Left hindlimb (tissue), 1 donor: ENCODE results near the gene CRYM.

Source experiments
- DNase-seq: peaks from one replicate; pipeline ENCODE4 v3.0.0-alpha.2; 2018

CRYM gene

GRCh38 chr16:21242756-21243155 is 35.3 kb downstream of the CRYM start:
- DNase-seq, result no peak

DNA sequence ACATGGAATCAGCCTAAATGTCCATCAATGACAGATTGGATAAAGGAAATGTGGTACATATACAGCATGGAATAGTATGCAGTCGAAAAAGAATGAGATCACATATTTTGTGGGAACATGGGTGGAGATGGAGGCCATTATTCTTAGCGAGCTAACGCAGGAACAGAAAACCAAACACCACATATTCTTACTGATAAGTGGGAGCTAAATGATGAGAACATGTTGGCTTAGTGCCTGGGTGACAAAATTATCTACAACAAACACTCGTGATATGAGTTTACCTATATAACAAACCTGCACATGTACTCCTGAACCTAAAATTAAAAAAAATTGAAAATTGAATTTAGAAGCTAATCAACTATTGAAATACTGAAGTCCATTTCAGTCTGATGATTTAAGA is 38.4 kb downstream of the CRYM start:
- no peak for DNase-seq

- DNase-seq, result no peak
Measured at GRCh38 chr16:21236831-21237230, 41.3 kb downstream of the CRYM start.

DNA sequence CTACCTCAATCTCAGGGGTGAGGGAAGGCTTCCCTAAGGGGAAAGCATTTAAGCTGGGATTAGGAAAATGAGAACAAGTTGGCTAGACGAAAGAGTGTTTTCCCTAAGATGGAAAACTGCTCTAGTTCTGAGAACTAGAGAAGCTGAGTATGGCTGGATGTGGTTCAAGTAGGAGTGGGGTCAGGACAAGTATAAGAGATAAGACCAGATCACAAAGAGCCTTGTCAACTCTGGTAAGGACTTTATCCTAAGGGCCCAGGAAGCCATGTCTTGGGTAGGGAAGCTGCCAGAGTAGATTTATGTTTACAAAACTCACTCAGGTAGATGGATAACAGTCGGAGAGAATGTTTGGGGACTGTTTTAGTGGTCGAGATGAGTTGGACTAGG is 42.9 kb downstream of the CRYM start:
- DNase-seq, result no peak

GRCh38 chr16:21233521-21234150 is 44.5 kb downstream of the CRYM start, which contains the start of gene ANKS4B:
TSS of gene ANKS4B (plus strand) at chr16:21233699. CDS start at chr16:21233738, 39 bp downstream.
- DNase-seq, result no peak

DNA sequence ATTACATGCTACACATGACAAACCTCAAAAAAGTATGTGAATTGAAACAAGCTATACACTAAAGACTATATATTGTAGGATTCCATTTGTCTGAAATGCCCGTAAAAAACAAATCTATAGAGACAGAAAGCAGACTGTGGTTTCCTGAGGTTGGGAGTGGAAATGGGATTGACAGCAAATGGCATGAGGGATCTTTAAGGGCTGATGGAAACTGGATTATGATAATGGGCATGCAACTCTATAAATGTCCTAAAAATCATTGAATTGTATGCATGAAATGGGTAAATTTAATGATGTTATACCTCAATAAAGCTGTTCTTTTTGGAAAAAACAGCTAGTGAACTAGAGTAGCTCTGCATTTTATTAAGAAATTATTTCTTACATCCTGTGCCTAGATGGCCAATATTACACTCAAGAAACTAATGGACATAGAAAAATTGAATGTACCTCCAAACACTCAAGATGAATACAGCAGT is 45.0 kb downstream of the CRYM start:
- no peak for DNase-seq

- no peak for DNase-seq
Measured at GRCh38 chr16:21228361-21228872, 49.7 kb downstream of the CRYM start.

GRCh38 chr16:21227866-21228265 is 50.2 kb downstream of the CRYM start:
- DNase-seq, result no peak

DNA sequence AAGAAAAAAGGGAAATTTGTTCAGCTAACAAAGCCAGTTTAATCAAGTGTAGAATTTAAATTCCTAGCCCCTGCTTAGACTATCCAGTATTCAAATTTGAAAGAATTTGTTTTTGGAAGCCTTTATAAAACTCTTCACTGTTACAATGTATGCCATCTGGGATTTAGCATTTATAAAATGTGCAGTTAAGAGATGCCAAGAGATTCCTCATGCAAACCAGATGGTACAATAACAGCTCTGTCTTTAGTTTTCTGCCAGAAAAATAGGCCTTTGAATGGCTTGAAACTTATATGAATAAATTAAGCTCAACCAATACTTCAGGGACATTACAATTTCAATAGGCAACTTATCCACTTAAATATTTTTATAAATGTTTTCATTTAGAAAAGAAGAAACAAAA is 51.3 kb downstream of the CRYM start:
- no peak for DNase-seq

- DNase-seq, result no peak
Measured at GRCh38 chr16:21224800-21225199, 53.3 kb downstream of the CRYM start.

DNA sequence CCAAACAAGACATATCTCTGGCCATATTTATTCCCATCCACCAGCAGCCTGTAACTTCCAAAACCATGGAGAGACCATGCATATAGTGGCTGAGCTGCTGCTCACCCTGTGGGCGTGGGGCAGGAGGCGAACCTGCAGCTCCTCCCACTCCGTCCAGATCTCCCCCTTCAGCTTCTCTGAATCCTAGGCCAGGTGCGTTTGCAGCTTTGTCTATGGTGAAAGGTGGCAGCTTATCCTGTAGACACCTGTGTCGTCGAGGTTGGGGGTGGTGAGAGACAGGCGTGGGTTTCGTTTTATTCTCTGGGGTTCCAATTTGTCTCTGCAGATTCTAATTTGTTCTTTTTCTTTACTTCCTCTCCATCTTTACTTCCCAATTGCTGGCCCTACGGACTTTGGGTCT is 54.3 kb downstream of the CRYM start:
- DNase-seq, result no peak

DNA sequence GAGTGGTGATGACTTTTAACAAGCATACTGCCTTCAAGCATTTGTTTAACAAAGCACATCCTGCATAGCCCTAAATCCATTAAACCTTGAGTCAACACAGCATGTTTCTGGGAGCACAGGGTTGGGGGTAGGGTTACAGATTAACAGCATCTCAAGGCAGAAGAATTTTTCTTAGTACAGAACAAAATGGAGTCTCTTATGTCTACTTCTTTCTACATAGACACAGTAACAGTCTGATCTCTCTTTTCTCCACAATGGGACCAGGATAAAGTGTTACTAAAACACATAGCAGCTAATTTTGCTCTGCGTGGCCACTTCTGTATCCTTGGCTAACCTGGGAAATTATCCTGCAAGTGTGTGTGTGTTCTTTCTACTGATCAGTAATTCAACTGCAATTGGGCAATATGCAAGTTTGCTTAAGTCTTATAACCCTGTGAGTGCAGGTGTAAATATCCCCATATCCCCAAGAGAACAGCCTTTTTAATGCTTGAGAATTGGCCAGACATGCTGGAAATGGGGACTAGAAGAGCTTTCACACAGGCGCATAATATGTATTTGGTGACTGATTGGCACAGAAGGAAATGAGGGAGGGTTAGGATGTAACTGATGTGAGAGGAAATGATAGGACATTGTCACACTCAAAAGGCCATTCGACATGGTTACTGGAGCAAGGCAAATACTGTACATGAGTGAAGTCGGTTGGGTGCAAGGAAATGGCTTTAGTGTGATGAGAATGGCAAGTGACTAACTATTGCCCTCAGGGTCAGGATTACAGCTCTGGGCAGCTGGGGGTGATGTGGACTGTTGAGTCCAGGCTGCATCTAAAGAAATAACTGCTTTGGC is 55.4 kb downstream of the CRYM start:
- no peak for DNase-seq

DNA sequence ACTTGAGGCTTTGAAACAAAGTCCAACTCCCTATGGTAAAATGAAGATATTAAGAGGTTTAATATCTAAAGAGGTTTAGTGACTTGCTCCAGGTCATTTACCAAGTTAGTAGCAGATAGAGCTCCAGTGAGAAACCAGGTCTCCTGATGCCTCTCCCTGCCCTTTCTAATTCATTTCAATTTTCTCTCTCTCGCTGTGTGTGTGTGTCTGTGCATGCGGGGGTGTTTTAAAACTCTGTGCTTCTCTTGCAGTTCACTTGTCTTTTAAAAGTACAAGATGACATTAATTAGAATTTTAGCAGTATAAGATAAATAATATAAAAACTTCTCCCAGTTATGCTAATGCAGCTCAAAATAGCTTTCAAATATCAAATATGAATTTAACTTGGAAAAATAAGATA is 58.5 kb downstream of the CRYM start:
- no peak for DNase-seq

GRCh38 chr16:21218153-21218552 is 59.9 kb downstream of the CRYM start:
- DNase-seq, result no peak

DNA sequence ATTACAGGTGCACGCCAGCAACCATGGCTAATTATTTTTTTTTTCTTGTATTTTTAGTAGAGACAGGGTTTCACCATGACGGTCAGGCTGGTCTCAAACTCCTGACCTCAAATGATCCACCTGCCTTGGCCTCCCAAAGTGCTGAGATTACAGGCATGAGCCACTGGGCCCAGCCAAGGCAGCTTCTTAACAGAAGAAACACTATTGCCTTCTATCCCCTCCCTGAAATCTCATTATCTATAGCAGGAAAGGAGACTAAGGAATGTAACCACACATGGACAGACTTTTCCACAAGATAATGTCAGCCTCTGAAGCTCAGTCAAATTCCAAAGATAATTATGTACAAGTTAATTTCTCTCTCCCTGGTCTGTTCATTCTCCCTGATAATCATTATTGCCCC is 61.0 kb downstream of the CRYM start:
- no peak for DNase-seq

DNA sequence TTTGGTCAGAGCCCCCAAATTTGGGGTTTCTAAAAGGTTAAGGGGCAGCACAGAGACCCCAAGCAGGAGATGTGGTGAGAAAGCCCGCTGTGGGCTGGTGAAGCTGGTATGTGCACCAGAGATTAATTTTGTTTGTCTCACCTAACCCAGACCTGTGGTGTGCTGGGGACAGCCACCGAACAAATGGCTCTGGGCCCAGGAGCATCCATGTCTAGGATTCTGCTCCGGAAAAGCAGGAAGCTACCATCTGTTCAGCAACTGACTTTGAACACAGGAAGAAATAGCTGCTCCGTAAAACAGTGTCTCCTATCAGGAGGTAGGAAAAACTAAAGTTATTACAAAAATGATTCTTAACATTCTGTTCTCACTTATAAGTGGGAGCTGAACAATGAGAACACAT is 64.0 kb downstream of the CRYM start:
- DNase-seq, result no peak

DNA sequence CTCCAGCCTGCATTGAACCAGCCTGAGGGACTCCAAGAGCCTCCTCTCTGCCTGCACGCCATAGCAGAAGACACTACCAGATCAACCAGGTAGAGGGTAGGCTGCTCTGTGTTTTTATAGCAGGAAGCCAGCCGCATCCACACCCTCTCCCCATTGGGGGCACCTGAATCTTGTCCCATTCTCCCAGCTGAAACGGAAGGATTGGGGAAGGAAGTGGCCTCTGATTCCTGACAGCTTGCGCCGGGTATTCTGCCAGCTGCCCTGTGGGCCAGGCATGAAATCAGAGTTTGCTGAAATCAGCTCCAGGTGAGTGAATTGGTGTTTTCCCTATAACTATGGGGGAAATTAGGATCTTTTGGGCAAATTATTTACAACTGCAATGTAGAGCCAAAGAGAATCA is 66.6 kb downstream of the CRYM start, which contains the start of gene ZP2:
TSS of gene ZP2 (minus strand) at position 89 of the 400 bp plus-strand sequence. CDS start at position 62, 27 bp downstream.
- DNase-seq, result no peak
